GM19043 (cell line): Measurements from ENCODE around the gene MRPL48.
"Not testable (repeated sequence)": the region's sequence is repeated elsewhere in the genome, so short reads cannot be mapped to it uniquely, and the experiment has no call there.

ENCODE experiments used
- ATAC-seq: cut with Tn5 transposase; IDR thresholded peaks from one replicate; pipeline ENCODE4 v1.9.1; 2021; ENCODE audit warnings: low read depth; ENCODE audit not compliant: unreplicated experiment

The MRPL48 gene

DNA sequence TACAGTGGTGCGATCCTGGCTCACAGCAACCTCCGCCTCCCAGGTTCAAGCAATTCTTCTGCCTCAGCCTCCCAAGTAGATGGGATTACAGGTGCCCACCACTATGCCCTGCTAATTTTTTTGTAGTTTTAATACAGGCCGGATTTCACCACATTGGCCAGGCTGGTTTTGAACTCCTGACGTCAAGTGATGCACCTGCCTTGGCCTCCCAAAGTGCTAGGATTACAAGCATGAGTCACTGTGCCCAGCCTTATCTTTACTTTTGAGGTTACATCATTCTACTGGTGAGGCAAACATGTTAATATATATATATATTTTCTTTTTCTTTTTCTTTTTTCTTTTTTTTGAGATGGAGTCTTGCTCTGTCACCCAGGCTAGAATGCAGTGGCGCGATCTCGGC lies 16.9 kb upstream of the MRPL48 start:
- not testable (repeated sequence) for ATAC-seq

- ATAC-seq: peak; percentile 99
Observed at GRCh38 chr11:73779084-73779902, 8.4 kb upstream of the MRPL48 start.

- no peak for ATAC-seq
Observed at GRCh38 chr11:73781303-73781702, 6.4 kb upstream of the MRPL48 start.

DNA sequence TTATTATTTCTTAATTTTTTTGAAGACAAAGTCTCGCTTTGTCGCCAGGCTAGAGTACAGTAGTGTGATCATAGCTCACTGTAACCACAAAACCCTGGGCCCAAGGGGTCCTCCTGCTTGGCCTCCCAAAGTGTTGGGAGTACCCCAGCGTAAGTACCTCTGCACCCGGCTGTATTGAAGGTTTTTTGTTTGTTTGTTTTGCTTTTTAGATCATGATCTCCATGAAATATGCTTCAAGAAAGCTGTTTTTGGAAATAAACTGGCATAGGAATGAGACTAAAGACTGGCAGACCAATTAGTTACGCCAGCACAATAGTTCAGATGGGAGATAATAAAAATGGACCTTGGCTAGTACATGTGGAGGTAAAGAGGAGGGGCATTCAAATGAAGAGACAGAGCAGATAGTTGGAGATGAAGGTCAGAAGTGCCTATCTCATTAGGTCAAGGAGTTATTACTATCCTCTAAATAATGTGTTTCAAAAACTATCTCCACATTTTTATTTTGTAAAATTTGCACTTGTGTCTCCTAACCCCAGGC lies 4.1 kb upstream of the MRPL48 start:
- ATAC-seq: no peak

DNA sequence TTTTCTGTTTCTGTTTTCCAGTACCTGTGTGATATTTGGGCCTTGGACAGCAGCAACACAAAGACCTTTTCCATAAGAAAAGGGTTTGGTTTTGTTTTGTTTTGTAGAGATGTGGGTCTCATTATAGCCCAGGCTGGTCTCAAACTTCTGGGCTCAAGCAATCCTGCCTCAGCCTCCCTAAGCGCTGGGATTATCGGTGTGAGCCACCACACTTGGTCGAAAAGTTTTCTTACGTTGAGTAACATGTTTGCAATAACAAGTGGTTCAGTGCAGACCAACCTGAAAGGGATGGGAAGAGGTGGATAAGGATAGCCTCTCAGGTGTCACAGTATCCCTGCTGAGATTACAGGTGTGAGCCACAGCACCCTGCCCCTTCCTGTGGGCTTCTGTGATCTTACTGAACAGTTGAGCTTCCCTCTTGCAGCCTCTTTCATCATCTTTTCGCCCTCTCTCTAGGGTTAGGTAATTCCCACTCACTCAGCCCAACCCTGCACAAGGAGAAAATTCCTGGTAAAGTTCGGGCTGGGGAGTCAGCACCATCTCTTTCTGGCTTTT lies 3.5 kb upstream of the MRPL48 start:
- no peak for ATAC-seq

DNA sequence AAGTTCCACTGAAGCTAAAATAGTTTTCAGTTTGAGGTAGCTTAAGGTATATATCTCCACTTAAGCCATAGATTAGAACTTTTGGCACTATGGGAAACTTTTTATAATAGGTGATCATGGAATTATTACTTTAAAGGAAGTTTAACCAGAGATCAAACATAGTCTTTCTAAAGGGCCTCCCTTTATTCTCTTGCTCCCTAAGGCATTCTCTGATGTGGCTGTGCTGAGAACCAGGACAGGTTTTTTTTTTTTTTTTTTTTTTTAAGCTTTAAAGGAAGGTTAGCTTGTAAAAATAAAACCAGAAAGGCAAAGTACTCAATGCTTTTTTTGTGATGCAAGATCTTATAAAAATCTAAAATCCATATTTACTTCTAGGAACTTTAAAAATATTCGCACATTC lies 2.9 kb upstream of the MRPL48 start:
- no peak for ATAC-seq

GRCh38 chr11:73785467-73785866 lies 2.2 kb upstream of the MRPL48 start:
- not testable (repeated sequence) for ATAC-seq

GRCh38 chr11:73787051-73787642 lies 527 bp upstream of the MRPL48 start:
- ATAC-seq: no peak

DNA sequence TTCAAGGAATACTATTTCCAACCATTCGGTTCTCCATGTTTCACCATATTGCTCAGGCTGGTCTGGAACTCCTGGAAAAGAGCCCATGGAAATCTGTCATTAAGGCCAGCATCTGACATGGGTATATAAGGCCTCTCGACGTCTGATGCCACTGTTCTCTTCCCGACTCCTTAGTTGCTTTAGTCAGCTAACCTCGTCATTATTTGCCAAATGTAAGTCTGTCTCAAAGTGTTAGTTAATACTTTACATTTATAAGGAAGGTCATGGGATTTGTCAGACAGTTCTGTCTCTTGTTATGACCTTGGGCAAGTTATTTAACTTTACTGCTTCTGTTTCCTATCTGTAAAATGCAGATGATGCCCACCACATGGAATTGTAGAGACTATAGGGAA lies 1.6 kb downstream of the MRPL48 start:
- no peak for ATAC-seq

DNA sequence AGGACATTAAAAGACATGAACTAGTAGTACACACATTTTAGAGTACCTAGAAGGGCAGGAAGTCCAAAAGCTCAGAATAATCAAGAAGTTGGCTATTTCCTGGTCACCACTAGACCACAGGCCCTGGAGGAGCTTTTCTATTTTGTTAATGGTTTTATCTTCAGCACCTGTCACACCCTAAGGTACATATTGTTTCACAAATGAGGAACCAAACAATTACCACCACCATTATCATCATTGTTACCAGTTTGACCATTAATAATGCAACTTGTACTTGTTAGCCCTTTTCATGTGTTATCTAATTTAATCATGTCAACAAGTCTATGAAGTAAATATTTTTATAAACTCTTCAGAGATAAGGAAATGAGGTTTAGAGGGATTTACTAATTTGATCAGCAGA lies 4.9 kb downstream of the MRPL48 start:
- ATAC-seq: no peak

GRCh38 chr11:73795925-73796632 lies 8.4 kb downstream of the MRPL48 start:
- ATAC-seq: no peak

DNA sequence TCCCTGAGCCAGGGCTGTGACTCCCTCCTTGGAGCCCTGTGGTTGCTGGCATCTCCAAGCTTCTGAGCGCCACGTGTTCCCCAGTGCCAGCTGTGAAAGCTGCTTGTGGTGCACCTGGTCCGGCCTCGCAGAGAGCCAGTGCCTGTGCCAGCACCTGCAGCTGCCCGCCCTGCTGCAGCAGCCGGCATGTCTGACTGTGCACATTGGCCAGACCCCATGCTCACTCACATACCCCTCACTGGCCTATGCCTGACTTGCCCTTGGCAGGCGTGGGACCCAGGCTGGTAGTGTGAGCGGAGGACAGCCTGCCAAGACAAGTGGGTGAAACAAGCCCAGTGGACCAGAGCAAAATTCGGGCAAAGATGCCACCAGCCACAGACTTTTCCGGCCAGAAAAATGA lies 9.8 kb downstream of the MRPL48 start:
- no peak for ATAC-seq

GRCh38 chr11:73800276-73800806 lies 12.7 kb downstream of the MRPL48 start:
- ATAC-seq: no peak

- no peak for ATAC-seq
Observed at GRCh38 chr11:73801136-73801535, 13.5 kb downstream of the MRPL48 start.

DNA sequence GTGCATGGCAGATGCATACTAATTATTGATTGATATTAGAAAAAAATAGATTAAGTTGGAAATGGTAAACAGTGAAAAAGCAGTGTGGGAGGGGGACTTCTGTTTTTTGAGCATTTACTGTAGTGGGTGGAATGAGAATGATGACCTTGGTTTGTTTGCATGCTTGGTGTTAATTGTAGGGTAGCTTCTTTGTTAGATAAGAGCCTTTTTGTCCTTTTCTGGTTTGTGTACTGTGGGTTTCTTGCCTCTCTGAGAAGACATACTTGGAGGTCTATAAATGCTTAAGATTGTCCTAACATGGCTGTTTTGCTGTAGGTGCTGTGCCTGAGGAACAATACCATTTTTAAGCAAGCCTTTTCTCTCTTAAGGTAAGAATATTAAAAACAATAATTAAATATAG lies 17.0 kb downstream of the MRPL48 start:
- no peak for ATAC-seq

DNA sequence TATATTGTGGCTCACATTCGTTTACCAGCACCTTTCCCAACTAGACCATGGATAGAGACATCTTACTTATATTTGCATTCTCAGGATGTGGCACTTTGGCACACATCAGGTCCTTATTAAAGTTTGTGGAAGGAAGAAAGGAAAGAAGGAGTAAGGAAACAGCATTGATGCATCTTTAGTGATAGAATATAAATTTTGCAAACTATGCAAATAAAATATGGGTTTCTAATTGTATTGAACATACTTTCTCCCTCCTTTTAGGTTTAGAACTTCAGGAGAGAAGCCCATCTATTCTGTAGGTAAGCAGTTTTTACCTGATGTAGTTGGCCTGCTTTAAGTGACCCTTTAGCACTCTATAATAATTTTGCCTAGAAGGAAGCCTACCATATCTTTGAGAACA lies 20.4 kb downstream of the MRPL48 start:
- ATAC-seq: no peak

DNA sequence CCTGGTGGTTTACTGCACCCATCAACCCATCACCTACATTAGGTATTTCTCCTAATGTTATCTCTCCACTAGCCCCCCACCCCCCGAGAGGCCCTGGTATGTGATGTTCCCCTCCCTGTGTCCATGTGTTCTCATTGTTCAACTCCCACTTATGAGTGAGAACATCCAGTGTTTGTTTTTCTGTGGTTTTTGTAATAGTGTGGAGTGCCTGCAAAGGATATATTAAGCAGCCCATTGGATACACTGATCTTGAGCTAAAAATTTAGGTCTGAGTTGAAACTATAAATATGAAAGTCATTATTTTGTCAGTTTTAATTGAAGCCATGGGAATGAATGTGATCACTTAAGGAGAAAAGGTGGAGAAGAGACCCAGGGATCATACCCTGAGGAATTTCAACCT lies 23.0 kb downstream of the MRPL48 start:
- no peak for ATAC-seq

- no peak for ATAC-seq
Observed at GRCh38 chr11:73812234-73812633, 24.6 kb downstream of the MRPL48 start.

DNA sequence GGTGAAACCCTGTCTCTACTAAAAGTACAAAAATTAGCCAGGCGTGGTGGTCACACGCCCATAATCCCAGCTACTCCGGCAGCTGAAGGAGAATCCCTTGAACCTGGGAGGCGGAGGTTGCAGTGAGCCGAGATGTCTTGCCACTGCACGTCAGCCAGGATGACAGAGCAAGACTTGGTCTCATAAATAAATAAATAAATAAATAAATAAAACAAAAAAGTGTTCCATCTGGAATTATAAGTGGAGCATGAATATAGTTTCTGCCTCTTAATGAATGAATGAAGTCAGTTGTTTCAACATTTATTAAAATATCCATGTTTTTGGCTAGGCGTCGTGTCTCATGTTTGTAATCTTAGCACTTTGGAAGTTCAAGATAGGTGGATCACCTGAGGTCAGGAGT lies 27.1 kb downstream of the MRPL48 start:
- no peak for ATAC-seq

- ATAC-seq: no peak
Observed at GRCh38 chr11:73818846-73819245, 31.2 kb downstream of the MRPL48 start.

DNA sequence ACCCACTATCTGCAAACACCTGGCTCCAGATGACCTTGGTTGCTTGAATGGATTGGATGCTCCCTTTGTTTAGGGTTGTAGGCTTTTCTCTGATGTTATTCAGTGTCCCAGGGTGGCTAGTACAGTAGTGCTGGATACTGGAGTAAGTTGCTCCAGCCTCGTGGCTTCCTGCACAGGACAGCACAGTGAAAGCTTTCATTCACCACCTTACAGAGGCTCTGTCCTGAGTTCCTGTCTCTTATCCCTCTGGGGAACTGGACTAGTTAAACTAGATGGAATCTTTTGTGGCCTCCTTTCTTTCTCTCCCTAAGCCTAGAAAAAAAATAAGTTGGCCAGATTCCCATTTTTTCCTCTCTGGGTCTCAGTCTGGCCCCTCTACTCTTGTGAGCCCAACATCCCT lies 42.6 kb downstream of the MRPL48 start:
- ATAC-seq: no peak
